NT2/D1 (cell line): ENCODE measurements around the gene CARD18.

ENCODE experiments used
- DNase-seq: peaks from one replicate; pipeline ENCODE4 v3.0.0-alpha.2; 2011; ENCODE audit warnings: low read depth, low spot score
- H3K27me3 ChIP-seq: 2 replicates; pipeline ENCODE4 v1.6.0; 2011; ENCODE audit warnings: mild to moderate bottlenecking; ENCODE audit not compliant: insufficient read length, insufficient read depth
- H3K36me3 ChIP-seq: 2 replicates; pipeline ENCODE4 v1.6.1; 2011; ENCODE audit warnings: mild to moderate bottlenecking, low read length, mixed read lengths; ENCODE audit not compliant: insufficient read depth, insufficient read length
- H3K4me1 ChIP-seq: 2 replicates; pipeline ENCODE4 v1.5.1; 2011; ENCODE audit not compliant: insufficient read depth, insufficient read length
- H3K4me3 ChIP-seq: 2 replicates; pipeline ENCODE4 v1.5.1; 2011; ENCODE audit warnings: low read depth; ENCODE audit not compliant: insufficient read length
- H3K9ac ChIP-seq: 2 replicates; pipeline ENCODE4 v1.6.0; 2011; ENCODE audit warnings: low read depth; ENCODE audit not compliant: insufficient read length
- H3K9me3 ChIP-seq: 2 replicates; pipeline ENCODE4 v1.5.1; 2011; ENCODE audit warnings: mild to moderate bottlenecking, low read length; ENCODE audit not compliant: insufficient read depth
- SUZ12 ChIP-seq: IDR thresholded peaks from 2 replicates; pipeline ENCODE4 v1.6.1; 2011; ENCODE audit not compliant: insufficient read length, insufficient read depth; ENCODE audit errors: extremely low read depth
- YY1 ChIP-seq: IDR thresholded peaks from 2 replicates; pipeline ENCODE4 v1.6.1; 2011; ENCODE audit not compliant: insufficient read length, insufficient read depth
- ZNF274 ChIP-seq: IDR thresholded peaks from 2 replicates; pipeline ENCODE4 v1.6.1; 2011; ENCODE audit warnings: mild to moderate bottlenecking, low read depth, low read length

CARD18 gene

DNA sequence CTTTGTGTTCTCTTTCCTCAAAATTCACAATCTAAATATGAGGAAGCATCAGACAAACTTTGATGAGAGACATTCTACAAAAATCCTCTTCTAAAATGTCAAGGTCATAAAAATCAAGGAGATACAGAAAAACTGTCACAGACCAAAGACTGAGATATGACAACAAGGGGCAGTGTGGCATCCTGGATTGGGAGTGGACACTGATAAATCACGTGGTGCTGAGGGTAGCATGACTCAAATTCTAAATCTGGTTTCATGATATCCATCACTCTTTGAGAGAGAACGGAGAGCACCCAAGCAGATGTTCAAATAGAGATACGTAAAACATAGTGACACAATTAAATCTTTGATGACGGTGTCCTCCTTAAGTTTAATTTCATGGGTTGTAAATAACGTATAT, 13.0 kb upstream of the CARD18 start:
- TF ChIP-seq ZNF274 (no peak), YY1 (no peak), SUZ12 (no peak)
- Histone ChIP-seq H3K36me3 (no peaks in the 10 kb centered on the region), H3K9ac (no peak overlapping the region), H3K4me1 (no peaks in the 10 kb centered on the region), H3K9me3 (no peaks in the 10 kb centered on the region), H3K4me3 (no peak overlapping the region), H3K27me3 (no peaks in the 10 kb centered on the region)
- DNase-seq = no peak

- Histone ChIP-seq H3K4me3 (no peak overlapping the region), H3K4me1 (no peaks in the 10 kb centered on the region), H3K36me3 (no peaks in the 10 kb centered on the region), H3K9me3 (no peaks in the 10 kb centered on the region), H3K27me3 (no peaks in the 10 kb centered on the region), H3K9ac (no peak overlapping the region)
- no peak for TF ChIP-seq SUZ12
- no peak for TF ChIP-seq ZNF274
- TF ChIP-seq YY1 = no peak
- no peak for DNase-seq
Measured at GRCh38 chr11:105152021-105152512, 12.5 kb upstream of the CARD18 start.

DNA sequence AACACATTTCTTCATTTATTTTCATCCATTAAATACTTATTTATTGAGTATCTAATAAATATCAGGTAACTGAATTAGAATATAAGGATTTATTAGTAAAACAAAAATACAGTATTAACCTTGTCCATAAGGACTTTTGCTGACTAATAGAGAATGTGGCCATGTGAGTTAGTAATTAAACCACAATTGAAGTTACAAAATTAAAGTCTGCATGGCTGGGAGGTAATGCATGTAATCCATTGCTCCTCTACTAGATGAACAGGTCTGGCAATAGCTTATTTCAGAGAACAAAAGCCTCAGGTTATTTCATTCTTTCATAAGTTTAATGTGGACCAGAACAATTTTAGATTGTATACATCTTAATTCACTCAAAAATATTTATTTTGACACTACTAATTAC, 9.9 kb upstream of the CARD18 start:
- TF ChIP-seq ZNF274 (no peak), SUZ12 (no peak), YY1 (no peak)
- Histone ChIP-seq H3K9ac (no peak overlapping the region), H3K4me3 (no peak overlapping the region), H3K36me3 (no peaks in the 10 kb centered on the region), H3K9me3 (no peaks in the 10 kb centered on the region), H3K27me3 (no peaks in the 10 kb centered on the region), H3K4me1 (no peaks in the 10 kb centered on the region)
- no peak for DNase-seq

- Histone ChIP-seq H3K9ac (no peak overlapping the region), H3K27me3 (no peaks in the 10 kb centered on the region), H3K4me1 (no peaks in the 10 kb centered on the region), H3K36me3 (no peaks in the 10 kb centered on the region), H3K9me3 (no peaks in the 10 kb centered on the region), H3K4me3 (no peak overlapping the region)
- TF ChIP-seq ZNF274 = no peak
- no peak for TF ChIP-seq YY1
- no peak for TF ChIP-seq SUZ12
- no peak for DNase-seq
Measured at GRCh38 chr11:105148241-105148640, 8.7 kb upstream of the CARD18 start.

DNA sequence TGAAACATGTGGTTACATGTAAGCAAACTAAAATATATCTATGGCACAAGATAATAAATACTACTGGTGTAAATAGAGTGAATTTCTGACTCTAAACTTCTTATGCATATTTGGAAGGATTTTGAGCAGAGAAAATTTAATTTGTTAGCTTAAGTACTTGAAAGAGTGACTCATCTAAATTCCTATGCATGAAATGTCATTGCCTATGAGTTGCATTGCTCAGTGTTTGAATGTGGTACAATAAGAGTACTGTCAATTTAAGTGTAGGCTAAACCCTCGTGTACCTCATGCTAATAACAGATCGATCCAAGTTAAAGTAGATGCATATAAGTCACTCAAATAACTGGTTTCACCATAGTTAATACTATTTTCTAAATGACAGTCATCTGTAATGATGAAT, 5.3 kb upstream of the CARD18 start:
- H3K36me3 ChIP-seq = no peaks in the 10 kb centered on the region
- no peak overlapping the region for H3K4me3 ChIP-seq
- H3K4me1 ChIP-seq = no peaks in the 10 kb centered on the region
- H3K9ac ChIP-seq = no peak overlapping the region
- H3K27me3 ChIP-seq = no peaks in the 10 kb centered on the region
- H3K9me3 ChIP-seq = no peaks in the 10 kb centered on the region
- no peak for DNase-seq
- no peak for TF ChIP-seq ZNF274
- TF ChIP-seq YY1 = no peak
- no peak for TF ChIP-seq SUZ12

GRCh38 chr11:105142167-105142566, 2.6 kb upstream of the CARD18 start:
- TF ChIP-seq ZNF274 = no peak
- TF ChIP-seq SUZ12 = no peak
- no peak for TF ChIP-seq YY1

DNA sequence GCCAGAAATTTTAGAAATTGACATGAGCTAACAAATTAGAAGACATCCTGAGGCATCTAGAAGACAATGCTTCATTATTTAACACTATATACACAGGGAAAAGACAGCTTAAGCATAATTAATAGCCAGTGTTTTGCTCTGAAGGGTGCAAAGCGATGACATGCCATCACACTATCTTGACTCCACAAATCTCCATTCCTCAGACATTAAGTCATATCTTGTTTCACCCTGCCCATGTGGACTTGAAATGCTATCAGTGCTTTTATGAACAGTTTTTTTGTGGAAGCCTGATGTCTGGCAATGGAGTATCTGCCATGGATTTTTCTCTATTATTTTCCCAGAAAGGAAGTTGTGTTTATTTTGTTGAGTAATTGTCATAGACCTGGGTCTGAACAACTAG, 2.3 kb downstream of the CARD18 start:
- H3K9ac ChIP-seq = no peak overlapping the region
- H3K36me3 ChIP-seq = no peaks in the 10 kb centered on the region
- H3K4me3 ChIP-seq = no peak overlapping the region
- no peaks in the 10 kb centered on the region for H3K9me3 ChIP-seq
- DNase-seq = no peak
- TF ChIP-seq ZNF274 (no peak), YY1 (no peak), SUZ12 (no peak)
- no peaks in the 10 kb centered on the region for H3K27me3 ChIP-seq
- no peaks in the 10 kb centered on the region for H3K4me1 ChIP-seq

More at GRCh38 chr11:105142167-105142566, 2.6 kb upstream of the CARD18 start:
- no peak overlapping the region for H3K4me3 ChIP-seq
- DNase-seq = no peak
- H3K9me3 ChIP-seq = no peaks in the 10 kb centered on the region
- H3K9ac ChIP-seq = no peak overlapping the region
- H3K27me3 ChIP-seq = no peaks in the 10 kb centered on the region
- no peaks in the 10 kb centered on the region for H3K4me1 ChIP-seq
- no peaks in the 10 kb centered on the region for H3K36me3 ChIP-seq

GRCh38 chr11:105135883-105136282, 3.7 kb downstream of the CARD18 start:
- Histone ChIP-seq H3K9ac (no peak overlapping the region), H3K36me3 (no peaks in the 10 kb centered on the region), H3K4me1 (no peaks in the 10 kb centered on the region), H3K27me3 (no peaks in the 10 kb centered on the region), H3K4me3 (no peak overlapping the region), H3K9me3 (no peaks in the 10 kb centered on the region)
- TF ChIP-seq YY1 (no peak), SUZ12 (no peak), ZNF274 (no peak)
- DNase-seq = no peak
